Erythroblast (primary cell): ENCODE data around the gene KCNH8.

Experiments used
- GATA1 ChIP-seq: IDR thresholded peaks from 2 replicates; pipeline ENCODE4 v1.6.1; 2011; ENCODE audit warnings: low read depth, mild to moderate bottlenecking, control low read depth, low read length, moderate library complexity
- POLR2A ChIP-seq: IDR thresholded peaks from 2 replicates; pipeline ENCODE4 v1.6.1; 2011; ENCODE audit warnings: mild to moderate bottlenecking, low read length

GRCh38 chr3:19526071-19526470, 377.8 kb downstream of the KCNH8 start:
- TF ChIP-seq POLR2A (no peak), GATA1 (no peak)
